GM20000 (cell line): Measurements from ENCODE around the gene TNXB.
"Not testable (repeated sequence)": the region's sequence is repeated elsewhere in the genome, so short reads cannot be mapped to it uniquely, and the experiment has no call there.

ENCODE experiments used
- DNase-seq: peaks from one replicate; pipeline ENCODE4 v3.0.0; 2012; ENCODE audit warnings: low spot score
- CTCF ChIP-seq: IDR thresholded peaks from 2 replicates; pipeline ENCODE4 v1.5.1; 2012; ENCODE audit warnings: mild to moderate bottlenecking, control low read depth; ENCODE audit errors: extremely low read depth, missing control alignments

The TNXB gene

GRCh38 chr6:32073101-32073500, 36.0 kb downstream of the TNXB start:
- DNase-seq, result no peak
- TF ChIP-seq CTCF, result no peak

- DNase-seq, result no peak
- no peak for TF ChIP-seq CTCF
Observed at GRCh38 chr6:32070814-32071543, 38.2 kb downstream of the TNXB start.

- DNase-seq, result no peak
- no peak for TF ChIP-seq CTCF
Observed at GRCh38 chr6:32069878-32070515, 39.1 kb downstream of the TNXB start.

- no peak for TF ChIP-seq CTCF
- no peak for DNase-seq
Observed at GRCh38 chr6:32069460-32069859, 39.7 kb downstream of the TNXB start.

GRCh38 chr6:32068867-32069266, 40.3 kb downstream of the TNXB start:
- no peak for TF ChIP-seq CTCF
- no peak for DNase-seq

- not testable (repeated sequence) for DNase-seq
Observed at GRCh38 chr6:32068315-32068714, 40.8 kb downstream of the TNXB start.

- DNase-seq, result not testable (repeated sequence)
Observed at GRCh38 chr6:32067521-32067920, 41.6 kb downstream of the TNXB start.

- no peak for DNase-seq
- TF ChIP-seq CTCF, result no peak
Observed at GRCh38 chr6:32064706-32065105, 44.4 kb downstream of the TNXB start.
